Gastroesophageal sphincter (tissue), 3 donors: Measurements from ENCODE around the gene FMO2.

Experiments used
- CTCF ChIP-seq, 4 experiments: fragments of 200-600 bp in 2 of 4; fragments of 450-650 bp in 2 of 4; sonication (generic) in 1 of 4; IDR thresholded peaks; one replicate each; pipeline ENCODE4 v1.5.1; 2017 to 2019; ENCODE audit warnings: antibody characterized with exemption in 4 of 4, mild to moderate bottlenecking in 2 of 4, moderate library complexity in 2 of 4
- EP300 ChIP-seq: sonication (generic); formaldehyde crosslinking; IDR thresholded peaks from one replicate; pipeline ENCODE4 v1.6.1; 2017; ENCODE audit warnings: antibody characterized with exemption, mild to moderate bottlenecking

- no peak for TF ChIP-seq EP300
- TF ChIP-seq CTCF (IDR thresholded peaks at IDR 0.05): no peak
These were observed 21.3 kb downstream of the FMO2 start for GRCh38 chr1:171206204-171206977.
